Renal cortical epithelial cell (primary cell): Measurements from ENCODE around the gene SERPINA9. TPM values are rescaled to one million over a fixed set of nuclear protein-coding genes. Genes with fewer than 3 reads are reported as not detected.
"Not testable (repeated sequence)": the region's sequence is repeated elsewhere in the genome, so short reads cannot be mapped to it uniquely, and the experiment has no call there.

Experiments used
- DNase-seq: peaks from one replicate; pipeline ENCODE4 v3.0.0-alpha.2; 2011; ENCODE audit warnings: low read depth
- total RNA-seq: library from RNA; depleted of rRNA; stranded (reverse); fragments of >200 nt; gene quantifications from 2 replicates; pipeline ENCODE4 v1.2.3, GENCODE V29; 2014

Gene SERPINA9
- total RNA-seq, 1 donor from 2014 or later = not detected

GRCh38 chr14:94485944-94486841, 10.2 kb upstream of the SERPINA9 start:
- peak; percentile 29 for DNase-seq

GRCh38 chr14:94484481-94484880, 8.5 kb upstream of the SERPINA9 start:
- DNase-seq = no peak

- peak; percentile 45 for DNase-seq
Observed at GRCh38 chr14:94483729-94484275, 7.8 kb upstream of the SERPINA9 start.

- DNase-seq = no peak
Observed at GRCh38 chr14:94483071-94483451, 7.1 kb upstream of the SERPINA9 start.

- DNase-seq = not testable (repeated sequence)
Observed at GRCh38 chr14:94482132-94483070, 6.4 kb upstream of the SERPINA9 start.

GRCh38 chr14:94481468-94482131, 5.6 kb upstream of the SERPINA9 start:
- DNase-seq = peak; percentile 69

GRCh38 chr14:94480809-94481208, 4.8 kb upstream of the SERPINA9 start:
- DNase-seq = peak; percentile 65

GRCh38 chr14:94478420-94478819, 2.4 kb upstream of the SERPINA9 start:
- no peak for DNase-seq

GRCh38 chr14:94474581-94475031, 1.4 kb downstream of the SERPINA9 start:
- DNase-seq = no peak

GRCh38 chr14:94473666-94474410, 2.2 kb downstream of the SERPINA9 start:
- no peak for DNase-seq

- no peak for DNase-seq
Observed at GRCh38 chr14:94472842-94473241, 3.2 kb downstream of the SERPINA9 start.

- no peak for DNase-seq
Observed at GRCh38 chr14:94471045-94471444, 5.0 kb downstream of the SERPINA9 start.

- DNase-seq = no peak
Observed at GRCh38 chr14:94470311-94470710, 5.7 kb downstream of the SERPINA9 start.

GRCh38 chr14:94469261-94469660, 6.7 kb downstream of the SERPINA9 start:
- DNase-seq = no peak

GRCh38 chr14:94467728-94468520, 8.1 kb downstream of the SERPINA9 start:
- no peak for DNase-seq

- DNase-seq = no peak
Observed at GRCh38 chr14:94466706-94467370, 9.2 kb downstream of the SERPINA9 start.

- DNase-seq = no peak
Observed at GRCh38 chr14:94465042-94465441, 11.0 kb downstream of the SERPINA9 start.

- no peak for DNase-seq
Observed at GRCh38 chr14:94464290-94464689, 11.7 kb downstream of the SERPINA9 start.
